Lung (tissue), 12 donors: ENCODE measurements around the gene ANGPTL8. TPM values are rescaled to one million over a fixed set of nuclear protein-coding genes. Genes with fewer than 3 reads are reported as not detected.

Source experiments
- ATAC-seq: fragments of 200-7000 bp; cut with Tn5 transposase; one replicate; pipeline ENCODE4 v1.9.1; 2020; ENCODE audit warnings: moderate number of reproducible peaks; ENCODE audit not compliant: insufficient read depth, low FRiP score
- DNase-seq, 3 donors: peaks; one replicate each; pipeline ENCODE4 v3.0.0-alpha.2; 2013 to 2017
- H3K27ac ChIP-seq, 2 donors: one replicate each; pipeline ENCODE4 v1.5.1; 2013; ENCODE audit warnings: mild to moderate bottlenecking in 2 of 2, moderate library complexity in 2 of 2, control low read depth in 1 of 2, inconsistent platforms in 1 of 2, low read depth in 1 of 2, low read length in 1 of 2
- H3K27me3 ChIP-seq, 3 donors: one replicate each; pipeline ENCODE4 v1.5.1; 2013; ENCODE audit warnings: low read length in 2 of 3; ENCODE audit not compliant: control insufficient read depth in 3 of 3, insufficient read depth in 3 of 3
- H3K36me3 ChIP-seq, 4 donors: one replicate each; pipeline ENCODE4 v1.5.1; 2013; ENCODE audit warnings: low read length in 4 of 4, mild to moderate bottlenecking in 1 of 4, moderate library complexity in 1 of 4; ENCODE audit not compliant: control insufficient read depth in 4 of 4, insufficient read depth in 4 of 4
- H3K4me1 ChIP-seq, 5 donors: one replicate each; pipeline ENCODE4 v1.5.1; 2013; ENCODE audit warnings: low read length in 5 of 5, mild to moderate bottlenecking in 2 of 5, moderate library complexity in 1 of 5; ENCODE audit not compliant: control insufficient read depth in 5 of 5, insufficient read depth in 5 of 5
- H3K4me3 ChIP-seq: one replicate; pipeline ENCODE4 v1.5.1; 2013; ENCODE audit warnings: mild to moderate bottlenecking, control low read depth, moderate library complexity
- H3K9ac ChIP-seq, 2 donors: one replicate each; pipeline ENCODE4 v1.5.1; 2013; ENCODE audit warnings: low read length in 2 of 2, control low read depth in 1 of 2; ENCODE audit not compliant: insufficient read depth in 1 of 2
- H3K9me3 ChIP-seq, 4 donors: one replicate each; pipeline ENCODE4 v1.5.1; 2013; ENCODE audit warnings: low read length in 3 of 4, mild to moderate bottlenecking in 1 of 4, moderate library complexity in 1 of 4; ENCODE audit not compliant: control insufficient read depth in 4 of 4, insufficient read depth in 3 of 4
- WGBS, 2 donors: extraction: QIAGEN DNeasy Blood & Tissue Kit; methylation state at CpG; one replicate each; pipeline ENCODE4 v1.1.7; 2013; 5-methylcytosine and 5-hydroxymethylcytosine counted together
- polyA plus RNA-seq, 2 donors: library from polyadenylated mRNA; stranded (reverse); fragments of 200-250 nt; gene quantifications; one replicate each; pipeline ENCODE4 v1.2.1, GENCODE V29; 2013
- total RNA-seq, 2 donors: library from RNA; depleted of rRNA in 1 of 2; stranded (reverse); fragments of >200 nt in 1 of 2; gene quantifications; one replicate each; pipeline ENCODE4 v1.2.1, GENCODE V29; 2014 to 2021
- TF ChIP-seq, protein P1 (sequence below): IDR thresholded peaks from 2 replicates; pipeline ENCODE4 v1.5.1; 2012; ENCODE audit warnings: mild to moderate bottlenecking; ENCODE audit errors: control extremely low read depth, extremely low read depth
- donor health status: control.
- donor health status: control.
- donor health status: Bipolar disorder and iron deficiency.
- donor health status: healthy.
- donor health status: DM: yes; HTN: yes; CAD: no.

ANGPTL8 gene
- total and polyA plus RNA-seq, 4 donors = 0.19 to 1.0 TPM; not detected in 2

DNA sequence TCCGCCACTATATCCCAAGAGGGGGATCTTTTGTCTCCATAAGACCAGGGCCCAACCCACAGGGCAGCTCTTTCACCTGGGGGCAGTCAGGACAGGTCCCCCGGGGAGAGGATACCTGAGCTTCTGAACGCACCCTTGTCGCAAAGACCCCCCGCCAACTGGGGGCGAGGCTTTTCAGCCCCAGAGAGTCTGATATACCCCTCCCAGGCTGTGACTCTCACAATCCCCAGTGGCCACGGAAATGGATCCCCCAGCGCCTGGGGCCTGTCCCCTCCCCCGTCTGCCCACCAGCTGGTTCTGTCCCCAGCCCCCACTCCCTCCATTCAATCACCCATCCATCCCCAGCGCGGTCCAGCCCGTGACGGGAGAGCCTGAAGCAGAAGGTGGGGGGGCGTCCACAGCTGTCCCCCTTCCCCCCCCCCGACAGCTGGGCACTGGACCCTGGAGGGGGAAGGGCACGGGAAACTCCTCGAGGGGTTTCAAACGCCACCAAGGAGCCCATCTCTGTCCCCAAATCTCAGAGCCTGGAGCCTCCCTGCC lies 22.1 kb downstream of the ANGPTL8 start:
- Histone ChIP-seq H3K36me3 (no peaks in the 10 kb centered on the region), H3K27me3 (no peaks in the 10 kb centered on the region), H3K9me3 (no peaks in the 10 kb centered on the region), H3K4me1 (peaks cover 0 to 24% (median 3%) of the 10 kb centered on the region in 5 donors), H3K4me3 (peak overlapping the region; percentile 89), H3K9ac (peak overlapping the region; percentile 28 to 76), H3K27ac (peak overlapping the region; percentile 71 to 77)
- WGBS, 2 donors = 26 to 28% methylated on average over 17 to 18 of the region's 18 CpGs
- DNase-seq (peak; percentile 63 to 74 (median 69)), ATAC-seq (no peak)
- TF ChIP-seq, protein P1, sequence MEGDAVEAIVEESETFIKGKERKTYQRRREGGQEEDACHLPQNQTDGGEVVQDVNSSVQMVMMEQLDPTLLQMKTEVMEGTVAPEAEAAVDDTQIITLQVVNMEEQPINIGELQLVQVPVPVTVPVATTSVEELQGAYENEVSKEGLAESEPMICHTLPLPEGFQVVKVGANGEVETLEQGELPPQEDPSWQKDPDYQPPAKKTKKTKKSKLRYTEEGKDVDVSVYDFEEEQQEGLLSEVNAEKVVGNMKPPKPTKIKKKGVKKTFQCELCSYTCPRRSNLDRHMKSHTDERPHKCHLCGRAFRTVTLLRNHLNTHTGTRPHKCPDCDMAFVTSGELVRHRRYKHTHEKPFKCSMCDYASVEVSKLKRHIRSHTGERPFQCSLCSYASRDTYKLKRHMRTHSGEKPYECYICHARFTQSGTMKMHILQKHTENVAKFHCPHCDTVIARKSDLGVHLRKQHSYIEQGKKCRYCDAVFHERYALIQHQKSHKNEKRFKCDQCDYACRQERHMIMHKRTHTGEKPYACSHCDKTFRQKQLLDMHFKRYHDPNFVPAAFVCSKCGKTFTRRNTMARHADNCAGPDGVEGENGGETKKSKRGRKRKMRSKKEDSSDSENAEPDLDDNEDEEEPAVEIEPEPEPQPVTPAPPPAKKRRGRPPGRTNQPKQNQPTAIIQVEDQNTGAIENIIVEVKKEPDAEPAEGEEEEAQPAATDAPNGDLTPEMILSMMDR = no peak

DNA sequence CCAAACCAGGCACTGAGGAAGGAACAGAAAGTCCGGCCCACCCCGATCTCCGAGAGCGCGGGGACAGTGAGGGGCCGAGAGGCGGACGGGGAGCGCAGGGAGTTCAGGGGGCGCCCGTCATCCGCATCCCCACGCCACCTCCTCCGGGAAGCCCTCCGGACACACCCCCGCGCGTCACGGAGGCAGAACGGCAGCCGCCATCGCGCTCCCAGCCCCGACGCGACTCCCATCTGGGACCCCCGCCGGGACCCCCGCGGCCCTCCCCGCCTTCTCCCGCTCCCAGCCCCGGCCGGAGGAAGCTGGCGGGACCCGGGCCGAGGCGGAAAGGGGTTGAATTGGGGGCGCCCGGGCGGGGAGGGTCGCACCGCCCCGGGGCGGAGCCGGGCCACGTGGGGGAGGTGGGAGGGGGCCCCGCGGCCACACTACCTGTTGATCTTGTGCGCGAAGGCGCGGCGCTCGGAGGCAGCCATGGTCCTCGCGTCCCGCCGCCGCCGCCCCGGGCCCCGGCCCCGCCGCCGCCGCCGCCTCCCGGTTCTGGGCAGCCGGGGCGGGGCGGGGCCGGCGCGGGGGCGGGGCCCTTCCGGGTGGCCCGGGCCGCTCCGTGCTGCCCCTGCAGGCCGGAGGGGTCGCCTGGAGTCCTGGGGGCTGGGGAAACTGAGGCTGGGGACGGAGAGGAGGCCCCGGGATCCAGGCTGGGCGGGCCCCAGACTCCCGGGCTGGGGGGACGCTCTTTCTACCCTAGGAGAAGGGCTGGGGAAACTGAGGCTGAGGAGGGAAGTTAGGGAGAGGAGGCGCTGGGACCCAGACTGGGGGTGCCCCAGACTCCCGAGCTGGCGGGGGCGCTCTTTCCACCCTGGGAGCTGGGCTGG lies 22.8 kb downstream of the ANGPTL8 start, which contains the start of gene DOCK6:
Gene DOCK6, minus strand, starts transcription at position 554 of the 869 bp plus-strand sequence. Its CDS starts 84 bp downstream, at position 470.
- Histone ChIP-seq H3K27me3 (no peaks in the 10 kb centered on the region), H3K4me3 (peak within 1 kb of the TSS; percentile 89), H3K9ac (peak within 1 kb of the TSS; percentile 28 to 76), H3K36me3 (no peaks in the 10 kb centered on the region), H3K9me3 (no peaks in the 10 kb centered on the region), H3K4me1 (peaks cover 0 to 24% (median 3%) of the 10 kb centered on the region in 5 donors), H3K27ac (peak within 1 kb of the TSS; percentile 71 to 77)
- WGBS, 2 donors = 3% methylated on average over 60 to 91 of the region's 91 CpGs
- TF ChIP-seq, protein P1 = no peak
- DNase-seq (peak; percentile 48 to 63 (median 50)), ATAC-seq (no peak)

DNA sequence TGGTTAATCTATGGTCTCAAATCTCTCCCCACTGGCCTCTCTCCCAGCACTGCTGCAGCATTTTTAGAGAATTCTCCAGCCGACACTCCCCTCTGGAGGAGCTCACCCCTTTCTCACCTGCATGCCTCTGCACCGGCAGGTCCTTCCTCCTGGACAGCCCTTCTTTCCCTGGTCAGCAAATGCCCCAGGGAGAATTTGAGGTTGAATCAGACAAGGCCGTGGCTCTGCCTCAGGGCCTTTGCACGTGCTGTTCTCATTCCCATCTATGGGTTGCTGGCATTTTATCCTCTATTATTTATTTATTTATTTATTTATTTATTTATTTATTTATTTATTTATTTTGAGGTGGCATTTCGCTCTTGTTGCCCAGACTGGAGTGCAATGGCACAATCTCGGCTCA lies 24.3 kb downstream of the ANGPTL8 start:
- WGBS, 2 donors = 95 to 96% methylated on average over 6 of the region's 6 CpGs
- DNase-seq (no peak), ATAC-seq (no peak)
- peaks cover 0 to 25% (median 3%) of the 10 kb centered on the region in 5 donors for H3K4me1 ChIP-seq
- no peak overlapping the region for H3K4me3 ChIP-seq
- H3K27ac ChIP-seq = peak overlapping the region in 1 of 2 donors; percentile 53
- no peaks in the 10 kb centered on the region for H3K9me3 ChIP-seq
- no peaks in the 10 kb centered on the region for H3K36me3 ChIP-seq
- H3K9ac ChIP-seq = no peak overlapping the region
- TF ChIP-seq, protein P1 = no peak
- H3K27me3 ChIP-seq = no peaks in the 10 kb centered on the region
